Measurements from ENCODE around the gene TEAD1. TPM values are rescaled to one million over a fixed set of nuclear protein-coding genes. Genes with fewer than 3 reads are reported as not detected.

The TEAD1 gene
- total RNA-seq, 4 donors from 2014 or later, result 46.4 to 214 (median 61.2) TPM

GRCh38 chr11:12712132-12712531, 37.9 kb downstream of the TEAD1 start:
- intact Hi-C loops (cut with DNase I; ENCODE audit: low total_unique reads) (no loop called here), in situ Hi-C loops (cut with MboI; ENCODE audit: low pct_ligation_motif_present in 1 of 4, low pct_unique_long_range_greater_than_20kb in 1 of 4, low sequenced_read_pairs in 3 of 4) (no loop called here)
- Histone ChIP-seq H3K36me3 (no peaks in the 10 kb centered on the region), H3K9me3 (no peaks in the 10 kb centered on the region), H3K27ac (no peak overlapping the region), H3K4me3 (no peak overlapping the region), H3K27me3 (no peaks in the 10 kb centered on the region), H3K4me1 (peaks cover 12 to 14% (median 12%) of the 10 kb centered on the region in 4 donors)
- TF ChIP-seq EP300 (IDR thresholded peaks at IDR 0.05; ENCODE audit: low read depth), result no peak
- TF ChIP-seq POLR2A (IDR thresholded peaks at IDR 0.05), result no peak
- no peak for TF ChIP-seq POLR2AphosphoS5 (IDR thresholded peaks at IDR 0.05)
- TF ChIP-seq, protein P1, sequence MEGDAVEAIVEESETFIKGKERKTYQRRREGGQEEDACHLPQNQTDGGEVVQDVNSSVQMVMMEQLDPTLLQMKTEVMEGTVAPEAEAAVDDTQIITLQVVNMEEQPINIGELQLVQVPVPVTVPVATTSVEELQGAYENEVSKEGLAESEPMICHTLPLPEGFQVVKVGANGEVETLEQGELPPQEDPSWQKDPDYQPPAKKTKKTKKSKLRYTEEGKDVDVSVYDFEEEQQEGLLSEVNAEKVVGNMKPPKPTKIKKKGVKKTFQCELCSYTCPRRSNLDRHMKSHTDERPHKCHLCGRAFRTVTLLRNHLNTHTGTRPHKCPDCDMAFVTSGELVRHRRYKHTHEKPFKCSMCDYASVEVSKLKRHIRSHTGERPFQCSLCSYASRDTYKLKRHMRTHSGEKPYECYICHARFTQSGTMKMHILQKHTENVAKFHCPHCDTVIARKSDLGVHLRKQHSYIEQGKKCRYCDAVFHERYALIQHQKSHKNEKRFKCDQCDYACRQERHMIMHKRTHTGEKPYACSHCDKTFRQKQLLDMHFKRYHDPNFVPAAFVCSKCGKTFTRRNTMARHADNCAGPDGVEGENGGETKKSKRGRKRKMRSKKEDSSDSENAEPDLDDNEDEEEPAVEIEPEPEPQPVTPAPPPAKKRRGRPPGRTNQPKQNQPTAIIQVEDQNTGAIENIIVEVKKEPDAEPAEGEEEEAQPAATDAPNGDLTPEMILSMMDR (IDR thresholded peaks at IDR 0.05), result no peak
- 87 to 90% methylated on average over 4 of the region's 4 CpGs for WGBS, 2 donors (ENCODE audit: low coverage in 1 of 2)
- DNase-seq, result no peak

DNA sequence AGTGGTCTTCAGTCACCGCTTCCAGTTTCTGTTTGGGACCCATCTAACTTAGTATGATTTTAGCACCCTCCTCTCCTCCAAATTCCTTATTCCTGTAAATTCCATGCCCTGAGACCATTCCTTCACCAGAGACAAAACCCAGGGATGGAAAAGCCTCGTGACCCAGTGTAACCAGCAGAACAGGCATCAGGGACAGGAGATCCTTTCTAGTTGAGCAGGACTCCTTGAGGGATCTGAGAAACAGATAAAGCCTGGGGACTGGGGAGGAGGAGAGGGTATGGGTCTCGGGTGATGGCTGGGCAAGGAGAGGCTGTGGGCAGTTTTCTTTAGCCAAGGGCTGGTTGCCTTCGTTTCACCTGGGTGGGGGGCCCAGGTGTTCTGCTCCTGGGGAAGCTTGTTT, 40.9 kb downstream of the TEAD1 start:
- Histone ChIP-seq H3K27me3 (no peaks in the 10 kb centered on the region), H3K4me1 (peaks cover 0 to 3% (median 0%) of the 10 kb centered on the region in 4 donors), H3K4me3 (no peak overlapping the region), H3K27ac (no peak overlapping the region), H3K9me3 (no peaks in the 10 kb centered on the region), H3K36me3 (no peaks in the 10 kb centered on the region)
- no peak for DNase-seq
- TF ChIP-seq POLR2A (IDR thresholded peaks at IDR 0.05) (no peak), EP300 (IDR thresholded peaks at IDR 0.05; ENCODE audit: low read depth) (no peak), POLR2AphosphoS5 (IDR thresholded peaks at IDR 0.05) (no peak)
- TF ChIP-seq, protein P1 (IDR thresholded peaks at IDR 0.05), result no peak
- 80 to 84% methylated on average over 2 to 4 of the region's 4 CpGs for WGBS, 2 donors (ENCODE audit: low coverage in 1 of 2)
- in situ Hi-C loops (cut with MboI; ENCODE audit: low pct_ligation_motif_present in 1 of 4, low pct_unique_long_range_greater_than_20kb in 1 of 4, low sequenced_read_pairs in 3 of 4), result no loop called here
- intact Hi-C loops (cut with DNase I; ENCODE audit: low total_unique reads), result no loop called here

DNA sequence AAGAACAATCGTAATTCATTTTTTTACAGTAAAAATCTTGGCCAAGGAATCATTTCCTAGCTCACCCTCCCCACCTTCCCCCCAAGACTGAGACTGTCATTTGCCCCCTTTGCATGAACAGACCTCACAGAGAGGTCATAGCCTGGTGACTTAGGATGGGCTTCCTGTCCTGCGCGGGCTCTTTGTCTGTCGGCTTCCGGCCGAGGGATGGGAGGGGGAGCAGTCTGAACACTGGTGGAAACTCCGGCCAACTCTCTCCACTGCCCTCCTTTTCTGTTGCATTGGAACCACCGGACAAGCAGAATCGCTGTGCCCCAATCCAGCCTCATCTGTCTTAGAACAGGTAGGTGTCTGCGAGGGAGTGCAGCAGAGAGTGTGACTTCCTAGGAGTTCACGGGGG, 41.7 kb downstream of the TEAD1 start:
- intact Hi-C loops (cut with DNase I; ENCODE audit: low total_unique reads) (no loop called here), in situ Hi-C loops (cut with MboI; ENCODE audit: low pct_ligation_motif_present in 1 of 4, low pct_unique_long_range_greater_than_20kb in 1 of 4, low sequenced_read_pairs in 3 of 4) (no loop called here)
- no peak for DNase-seq
- 72 to 79% methylated on average over 2 to 11 of the region's 11 CpGs for WGBS, 2 donors (ENCODE audit: low coverage in 1 of 2)
- H3K27ac ChIP-seq, result no peak overlapping the region
- H3K4me3 ChIP-seq, result no peak overlapping the region
- no peaks in the 10 kb centered on the region for H3K9me3 ChIP-seq
- peaks cover 0 to 3% (median 0%) of the 10 kb centered on the region in 4 donors for H3K4me1 ChIP-seq
- no peaks in the 10 kb centered on the region for H3K36me3 ChIP-seq
- no peaks in the 10 kb centered on the region for H3K27me3 ChIP-seq
- no peak for TF ChIP-seq EP300 (IDR thresholded peaks at IDR 0.05; ENCODE audit: low read depth)
- no peak for TF ChIP-seq POLR2AphosphoS5 (IDR thresholded peaks at IDR 0.05)
- TF ChIP-seq, protein P1 (IDR thresholded peaks at IDR 0.05), result no peak
- no peak for TF ChIP-seq POLR2A (IDR thresholded peaks at IDR 0.05)

- no peak for DNase-seq
- Histone ChIP-seq H3K4me1 (peaks cover 0 to 3% (median 0%) of the 10 kb centered on the region in 4 donors), H3K36me3 (no peaks in the 10 kb centered on the region), H3K4me3 (no peak overlapping the region), H3K27me3 (no peaks in the 10 kb centered on the region), H3K27ac (no peak overlapping the region), H3K9me3 (no peaks in the 10 kb centered on the region)
- intact Hi-C loops (cut with DNase I; ENCODE audit: low total_unique reads) (no loop called here), in situ Hi-C loops (cut with MboI; ENCODE audit: low pct_ligation_motif_present in 1 of 4, low pct_unique_long_range_greater_than_20kb in 1 of 4, low sequenced_read_pairs in 3 of 4) (no loop called here)
- 80 to 95% methylated on average over 1 to 6 of the region's 6 CpGs for WGBS, 2 donors (ENCODE audit: low coverage in 1 of 2)
- TF ChIP-seq POLR2AphosphoS5 (IDR thresholded peaks at IDR 0.05) (no peak), POLR2A (IDR thresholded peaks at IDR 0.05) (no peak), EP300 (IDR thresholded peaks at IDR 0.05; ENCODE audit: low read depth) (no peak)
- TF ChIP-seq, protein P1 (IDR thresholded peaks at IDR 0.05), result no peak
Measured at GRCh38 chr11:12716816-12717215, 42.6 kb downstream of the TEAD1 start.
